ENCODE measurements around the gene ETNK1.

ETNK1 gene

DNA sequence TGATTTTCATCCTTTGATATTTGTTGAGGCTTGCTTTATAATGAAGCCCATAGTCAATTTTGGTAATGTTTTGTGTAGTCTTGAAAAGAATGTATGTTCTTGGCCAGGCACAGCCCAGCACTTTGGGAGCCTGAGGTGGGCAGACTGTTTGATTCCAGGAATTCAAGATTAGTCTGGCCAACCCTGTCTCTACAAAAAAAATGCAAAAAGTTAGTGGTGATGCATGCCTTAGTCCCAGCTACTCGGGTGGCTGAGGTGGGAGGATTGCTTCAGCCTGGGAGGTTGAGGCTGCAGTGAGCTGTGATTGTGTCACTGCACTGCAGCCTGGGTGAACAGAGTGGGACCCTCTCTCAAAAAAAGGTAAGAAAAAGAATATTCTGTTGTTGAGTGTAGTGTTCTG, 10.8 kb downstream of the ETNK1 start:
- TF ChIP-seq, protein P1, sequence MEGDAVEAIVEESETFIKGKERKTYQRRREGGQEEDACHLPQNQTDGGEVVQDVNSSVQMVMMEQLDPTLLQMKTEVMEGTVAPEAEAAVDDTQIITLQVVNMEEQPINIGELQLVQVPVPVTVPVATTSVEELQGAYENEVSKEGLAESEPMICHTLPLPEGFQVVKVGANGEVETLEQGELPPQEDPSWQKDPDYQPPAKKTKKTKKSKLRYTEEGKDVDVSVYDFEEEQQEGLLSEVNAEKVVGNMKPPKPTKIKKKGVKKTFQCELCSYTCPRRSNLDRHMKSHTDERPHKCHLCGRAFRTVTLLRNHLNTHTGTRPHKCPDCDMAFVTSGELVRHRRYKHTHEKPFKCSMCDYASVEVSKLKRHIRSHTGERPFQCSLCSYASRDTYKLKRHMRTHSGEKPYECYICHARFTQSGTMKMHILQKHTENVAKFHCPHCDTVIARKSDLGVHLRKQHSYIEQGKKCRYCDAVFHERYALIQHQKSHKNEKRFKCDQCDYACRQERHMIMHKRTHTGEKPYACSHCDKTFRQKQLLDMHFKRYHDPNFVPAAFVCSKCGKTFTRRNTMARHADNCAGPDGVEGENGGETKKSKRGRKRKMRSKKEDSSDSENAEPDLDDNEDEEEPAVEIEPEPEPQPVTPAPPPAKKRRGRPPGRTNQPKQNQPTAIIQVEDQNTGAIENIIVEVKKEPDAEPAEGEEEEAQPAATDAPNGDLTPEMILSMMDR (conservative IDR thresholded peaks at IDR 0.05) = no peak
- H3K27ac ChIP-seq = no peak overlapping the region

DNA sequence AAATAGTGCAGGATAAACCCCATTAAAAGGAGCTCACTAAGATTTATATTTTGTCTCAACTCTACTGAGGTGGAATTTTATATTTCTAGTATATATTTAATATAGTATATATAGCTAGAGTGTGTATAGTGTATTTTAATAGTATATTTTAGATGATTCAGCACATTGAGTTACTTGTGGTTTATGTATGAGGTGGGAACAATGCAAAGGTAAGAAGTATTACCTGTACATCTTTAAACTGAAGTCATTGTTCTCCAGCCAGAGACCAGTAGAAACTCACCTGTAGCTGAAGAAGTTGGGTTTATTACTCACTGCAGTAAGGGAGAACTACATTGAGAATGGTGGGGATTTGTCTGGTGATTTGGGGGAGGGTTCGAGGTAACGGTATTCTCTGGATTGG, 15.9 kb downstream of the ETNK1 start:
- TF ChIP-seq, protein P1 (conservative IDR thresholded peaks at IDR 0.05) = no peak
- no peak overlapping the region for H3K27ac ChIP-seq

DNA sequence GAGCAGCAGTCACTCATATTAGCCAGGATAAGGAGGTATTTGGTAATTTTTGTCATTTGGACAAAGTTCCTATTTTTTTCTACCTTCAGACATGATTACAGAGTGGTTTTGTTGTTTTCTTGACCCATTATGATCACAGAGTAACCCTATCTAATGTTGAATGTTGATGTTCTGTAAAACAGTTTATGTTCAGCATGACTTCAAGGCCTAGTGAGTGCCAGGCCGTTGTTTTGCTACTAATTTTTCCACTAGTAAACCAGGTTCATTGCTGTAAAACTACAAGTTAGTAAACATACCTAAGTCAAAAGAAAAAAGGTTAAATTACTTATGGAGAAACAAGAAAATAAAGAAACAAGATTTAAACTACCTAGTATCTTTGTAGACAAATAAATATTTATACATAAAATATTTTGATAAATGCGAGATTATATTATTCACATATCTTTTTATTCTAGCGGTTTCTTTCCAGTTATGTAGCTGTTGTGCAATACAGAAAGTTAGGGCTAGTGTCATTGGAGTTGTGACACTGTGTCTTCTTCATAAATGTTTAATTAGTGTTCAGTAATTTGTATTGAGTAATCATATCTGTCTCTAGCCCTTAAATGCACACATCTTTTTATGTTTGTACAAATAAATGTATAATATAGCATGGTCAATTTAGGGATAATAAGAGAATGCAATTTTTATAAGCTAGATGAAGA, 16.5 kb downstream of the ETNK1 start:
- TF ChIP-seq, protein P1 (conservative IDR thresholded peaks at IDR 0.05) = no peak
- no peak overlapping the region for H3K27ac ChIP-seq

DNA sequence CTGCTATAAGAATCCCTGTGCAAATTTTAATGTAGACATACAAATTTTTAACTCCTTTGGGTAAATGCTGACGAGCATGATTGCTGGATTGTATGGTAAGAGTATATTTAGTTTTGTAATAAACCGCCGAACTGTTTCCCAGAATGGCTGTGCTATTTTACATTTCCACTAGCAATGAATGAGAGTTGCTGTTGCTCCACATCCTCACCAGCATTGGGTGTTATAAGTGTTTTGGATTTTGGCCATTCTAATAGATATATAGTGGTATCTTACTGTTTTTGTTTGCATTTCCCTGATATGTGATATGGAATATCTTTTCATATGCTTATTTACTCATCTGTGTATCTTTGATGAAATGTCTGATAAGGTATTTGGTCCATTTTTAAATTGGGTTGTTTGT, 23.7 kb downstream of the ETNK1 start:
- TF ChIP-seq, protein P1 (conservative IDR thresholded peaks at IDR 0.05) = no peak
- H3K27ac ChIP-seq = no peak overlapping the region

DNA sequence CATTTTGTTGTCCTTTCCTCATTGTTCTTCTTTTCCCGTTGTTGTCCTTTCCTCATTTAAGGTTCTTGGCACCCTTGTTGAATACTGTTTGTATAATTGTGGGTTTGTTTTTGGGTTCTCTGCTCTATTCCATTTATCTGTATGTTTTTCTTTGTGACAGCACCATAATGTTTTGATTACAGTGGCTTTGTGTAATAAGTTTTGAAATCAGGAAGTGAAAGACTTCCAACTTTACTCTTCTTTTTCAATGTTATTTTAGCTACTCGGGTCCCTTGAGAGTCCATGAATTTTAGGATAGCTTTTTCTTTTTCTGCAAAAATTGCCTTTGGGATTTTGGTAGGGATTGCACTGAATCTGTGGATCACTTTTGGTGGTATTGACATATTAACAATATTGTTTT, 28.1 kb downstream of the ETNK1 start:
- no peak overlapping the region for H3K27ac ChIP-seq
- TF ChIP-seq, protein P1 (conservative IDR thresholded peaks at IDR 0.05) = no peak

DNA sequence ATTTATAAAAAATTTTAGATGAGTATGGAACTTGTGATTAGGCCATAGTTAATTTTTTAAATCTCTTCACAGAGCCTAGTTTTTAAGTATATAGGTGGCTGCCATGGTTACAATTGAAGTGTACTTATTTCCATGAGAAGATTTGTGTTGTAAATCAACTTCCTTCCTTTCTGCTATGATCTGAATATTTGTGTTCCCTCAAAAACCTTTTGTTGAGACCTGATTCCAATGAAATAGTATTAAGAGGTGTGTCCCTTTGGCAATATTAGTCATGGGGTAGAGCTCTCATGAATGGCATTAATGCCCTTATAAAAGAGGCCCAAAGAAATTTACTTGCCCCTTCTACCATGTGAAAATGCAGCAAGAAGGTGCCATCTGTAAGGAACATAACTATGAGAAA, 28.8 kb downstream of the ETNK1 start:
- H3K27ac ChIP-seq = no peak overlapping the region
- TF ChIP-seq, protein P1 (conservative IDR thresholded peaks at IDR 0.05) = no peak

DNA sequence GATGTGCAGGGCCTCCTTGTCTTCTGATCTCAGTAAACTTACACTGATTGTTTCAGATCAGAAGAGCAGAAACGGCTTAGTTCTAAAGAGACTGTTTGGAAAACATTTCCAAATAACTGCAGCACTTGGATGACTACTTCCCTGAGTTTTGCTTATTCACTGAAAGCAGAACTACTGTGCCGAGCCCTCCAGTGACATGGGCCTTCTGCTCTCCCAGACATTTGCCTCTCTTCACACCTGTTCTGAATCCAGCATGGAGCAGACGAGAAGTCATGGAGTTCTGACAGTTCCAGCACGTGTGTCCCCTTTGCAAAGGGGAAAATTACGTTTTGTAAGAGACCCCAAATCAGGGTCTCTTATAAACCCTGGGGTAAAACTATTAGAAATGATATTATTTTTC, 31.4 kb downstream of the ETNK1 start:
- no peak overlapping the region for H3K27ac ChIP-seq
- TF ChIP-seq, protein P1 (conservative IDR thresholded peaks at IDR 0.05) = no peak
